HCT116 (cell line): ENCODE data around the gene FAM110A.

Experiments
- CBX3 ChIP-seq: IDR thresholded peaks from 2 replicates; pipeline ENCODE4 v1.6.1; 2012; ENCODE audit warnings: low read depth
- CEBPB ChIP-seq: IDR thresholded peaks from 2 replicates; pipeline ENCODE4 v1.6.1; 2012; ENCODE audit warnings: low read depth
- EGR1 ChIP-seq: IDR thresholded peaks from 2 replicates; pipeline ENCODE4 v1.6.1; 2012; ENCODE audit warnings: low read depth
- EZH2 ChIP-seq: fragments of 200-600 bp; sonication (generic); IDR thresholded peaks from 2 replicates; pipeline ENCODE4 v1.6.1; 2017; ENCODE audit warnings: antibody characterized with exemption, mixed run types
- POLR2A ChIP-seq: IDR thresholded peaks from 2 replicates; pipeline ENCODE4 v1.7.0; 2011; ENCODE audit warnings: borderline replicate concordance; ENCODE audit not compliant: insufficient read depth, insufficient read length; ENCODE audit errors: extremely low read depth
- POLR2AphosphoS5 ChIP-seq: IDR thresholded peaks from 2 replicates; pipeline ENCODE4 v1.6.1; 2011; ENCODE audit warnings: mild to moderate bottlenecking, low read depth, low read length, moderate library complexity
- RAD21 ChIP-seq: IDR thresholded peaks from 2 replicates; pipeline ENCODE4 v1.6.1; 2012; ENCODE audit warnings: low read depth, mild to moderate bottlenecking
- SIN3A ChIP-seq: IDR thresholded peaks from 2 replicates; pipeline ENCODE4 v1.6.1; 2012; ENCODE audit warnings: low read depth
- SRF ChIP-seq: IDR thresholded peaks from 2 replicates; pipeline ENCODE4 v1.6.1; 2012; ENCODE audit warnings: low read depth
- TCF7L2 ChIP-seq: IDR thresholded peaks from 2 replicates; pipeline ENCODE4 v1.7.0; 2011; ENCODE audit warnings: borderline replicate concordance, inconsistent platforms; ENCODE audit not compliant: insufficient read depth, insufficient read length; ENCODE audit errors: extremely low read depth
- YY1 ChIP-seq: IDR thresholded peaks from 2 replicates; pipeline ENCODE4 v1.6.1; 2011; ENCODE audit warnings: low read length, low read depth, moderate library complexity, mild to moderate bottlenecking; ENCODE audit not compliant: insufficient replicate concordance; ENCODE audit errors: extremely low read depth
- TF ChIP-seq, protein P1 (sequence below), 3 experiments: fragments of 200-600 bp in 1 of 3; sonication (generic) in 1 of 3; IDR thresholded peaks in 2 of 3; conservative IDR thresholded peaks in 1 of 3; 2 replicates each; pipeline ENCODE4 v1.5.1; 2012 to 2017; ENCODE audit warnings: low read depth in 2 of 3, low read length in 2 of 3, antibody characterized with exemption in 1 of 3, borderline replicate concordance in 1 of 3, control low read depth in 1 of 3, mild to moderate bottlenecking in 1 of 3, mixed read lengths in 1 of 3, mixed run types in 1 of 3, moderate library complexity in 1 of 3; ENCODE audit not compliant: insufficient read depth in 1 of 3
- TF ChIP-seq, protein P2 (sequence below): IDR thresholded peaks from 2 replicates; pipeline ENCODE4 v1.6.1; 2011; ENCODE audit warnings: mild to moderate bottlenecking, low read length, moderate library complexity; ENCODE audit not compliant: insufficient replicate concordance; ENCODE audit errors: extremely low read depth

GRCh38 chr20:879626-880025 is 46.1 kb downstream of the FAM110A start:
- TF ChIP-seq CEBPB: no peak
- TF ChIP-seq TCF7L2: no peak
- no peak for TF ChIP-seq POLR2A
- TF ChIP-seq, protein P1, sequence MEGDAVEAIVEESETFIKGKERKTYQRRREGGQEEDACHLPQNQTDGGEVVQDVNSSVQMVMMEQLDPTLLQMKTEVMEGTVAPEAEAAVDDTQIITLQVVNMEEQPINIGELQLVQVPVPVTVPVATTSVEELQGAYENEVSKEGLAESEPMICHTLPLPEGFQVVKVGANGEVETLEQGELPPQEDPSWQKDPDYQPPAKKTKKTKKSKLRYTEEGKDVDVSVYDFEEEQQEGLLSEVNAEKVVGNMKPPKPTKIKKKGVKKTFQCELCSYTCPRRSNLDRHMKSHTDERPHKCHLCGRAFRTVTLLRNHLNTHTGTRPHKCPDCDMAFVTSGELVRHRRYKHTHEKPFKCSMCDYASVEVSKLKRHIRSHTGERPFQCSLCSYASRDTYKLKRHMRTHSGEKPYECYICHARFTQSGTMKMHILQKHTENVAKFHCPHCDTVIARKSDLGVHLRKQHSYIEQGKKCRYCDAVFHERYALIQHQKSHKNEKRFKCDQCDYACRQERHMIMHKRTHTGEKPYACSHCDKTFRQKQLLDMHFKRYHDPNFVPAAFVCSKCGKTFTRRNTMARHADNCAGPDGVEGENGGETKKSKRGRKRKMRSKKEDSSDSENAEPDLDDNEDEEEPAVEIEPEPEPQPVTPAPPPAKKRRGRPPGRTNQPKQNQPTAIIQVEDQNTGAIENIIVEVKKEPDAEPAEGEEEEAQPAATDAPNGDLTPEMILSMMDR (IDR thresholded peaks at IDR 0.05 in 2 of 3, conservative IDR thresholded peaks at IDR 0.05 in 1 of 3; ENCODE audit: borderline replicate concordance in 1 of 3, insufficient read depth in 1 of 3, low read depth in 2 of 3, low read length in 2 of 3): no peak
- TF ChIP-seq, protein P2, sequence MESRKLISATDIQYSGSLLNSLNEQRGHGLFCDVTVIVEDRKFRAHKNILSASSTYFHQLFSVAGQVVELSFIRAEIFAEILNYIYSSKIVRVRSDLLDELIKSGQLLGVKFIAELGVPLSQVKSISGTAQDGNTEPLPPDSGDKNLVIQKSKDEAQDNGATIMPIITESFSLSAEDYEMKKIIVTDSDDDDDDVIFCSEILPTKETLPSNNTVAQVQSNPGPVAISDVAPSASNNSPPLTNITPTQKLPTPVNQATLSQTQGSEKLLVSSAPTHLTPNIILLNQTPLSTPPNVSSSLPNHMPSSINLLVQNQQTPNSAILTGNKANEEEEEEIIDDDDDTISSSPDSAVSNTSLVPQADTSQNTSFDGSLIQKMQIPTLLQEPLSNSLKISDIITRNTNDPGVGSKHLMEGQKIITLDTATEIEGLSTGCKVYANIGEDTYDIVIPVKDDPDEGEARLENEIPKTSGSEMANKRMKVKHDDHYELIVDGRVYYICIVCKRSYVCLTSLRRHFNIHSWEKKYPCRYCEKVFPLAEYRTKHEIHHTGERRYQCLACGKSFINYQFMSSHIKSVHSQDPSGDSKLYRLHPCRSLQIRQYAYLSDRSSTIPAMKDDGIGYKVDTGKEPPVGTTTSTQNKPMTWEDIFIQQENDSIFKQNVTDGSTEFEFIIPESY: no peak
- TF ChIP-seq RAD21: no peak
- TF ChIP-seq EZH2: no peak
- TF ChIP-seq POLR2AphosphoS5: no peak
- TF ChIP-seq SIN3A: no peak
- no peak for TF ChIP-seq CBX3
- TF ChIP-seq EGR1: no peak
- TF ChIP-seq SRF: no peak
- TF ChIP-seq YY1: no peak
